Caco-2 (cell line): ENCODE measurements around the gene UBE2F. TPM values are rescaled to one million over a fixed set of nuclear protein-coding genes. Genes with fewer than 3 reads are reported as not detected.
"Not testable (repeated sequence)": the region's sequence is repeated elsewhere in the genome, so short reads cannot be mapped to it uniquely, and the experiment has no call there.

ENCODE experiments used
- BruUV-seq: library from RNA; stranded (reverse); fragments of 400-500 nt; replicated peaks from 2 replicates; lab custom pipeline; 2021; lab: Mats Ljungman, UMichigan
- CTCF ChIA-PET: fragments of 300-600 bp; sonication (Branson Sonifier 250); formaldehyde crosslinking; loops from one replicate; lab custom pipeline; 2022; ENCODE audit warnings: antibody characterized with exemption; lab: Charles Lee
- POLR2A ChIA-PET: fragments of 300-600 bp; sonication (Branson Sonifier 250); formaldehyde crosslinking; loops from one replicate; lab custom pipeline; 2022; ENCODE audit warnings: antibody characterized with exemption; lab: Charles Lee
- DNase-seq, 2 experiments: peaks; one replicate each; pipeline versions ENCODE4 v3.0.0 to v3.0.0-alpha.2; 2020 to 2022
- H3K27me3 ChIP-seq: replicated peaks from 2 replicates; pipeline ENCODE4 v1.6.0; 2011; ENCODE audit warnings: low read length; ENCODE audit not compliant: control insufficient read depth, insufficient read depth
- H3K36me3 ChIP-seq: 2 replicates; pipeline ENCODE4 v1.5.1; 2011; ENCODE audit warnings: low read length; ENCODE audit not compliant: control insufficient read depth, insufficient read depth
- H3K4me1 ChIP-seq: fragments of 250-450 bp; sonication (Bioruptor Pico); 2 replicates; pipeline ENCODE4 v1.5.1; 2020; ENCODE audit warnings: mild to moderate bottlenecking
- H3K4me3 ChIP-seq: 2 replicates; pipeline ENCODE4 v1.5.1; 2011; ENCODE audit warnings: low read depth, mild to moderate bottlenecking, control low read depth, low read length
- H3K9me3 ChIP-seq: fragments of 250-450 bp; sonication (Bioruptor Pico); 2 replicates; pipeline ENCODE4 v1.5.1; 2020; ENCODE audit warnings: mild to moderate bottlenecking, moderate library complexity
- H3K27ac Mint-ChIP-seq: one replicate; pipeline ENCODE4 v1.8.0; 2022; ENCODE audit warnings: mixed read lengths; ENCODE audit not compliant: unreplicated experiment
- H3K27me3 Mint-ChIP-seq: one replicate; pipeline ENCODE4 v1.8.0; 2022; ENCODE audit warnings: mixed read lengths; ENCODE audit not compliant: insufficient read depth, unreplicated experiment
- H3K36me3 Mint-ChIP-seq: one replicate; pipeline ENCODE4 v1.8.0; 2022; ENCODE audit warnings: mild to moderate bottlenecking, mixed read lengths; ENCODE audit not compliant: insufficient read depth, unreplicated experiment
- H3K4me1 Mint-ChIP-seq: one replicate; pipeline ENCODE4 v1.8.0; 2022; ENCODE audit warnings: low read depth, mixed read lengths; ENCODE audit not compliant: unreplicated experiment
- H3K4me3 Mint-ChIP-seq: one replicate; pipeline ENCODE4 v1.8.0; 2022; ENCODE audit warnings: mild to moderate bottlenecking, moderate library complexity, mixed read lengths; ENCODE audit not compliant: unreplicated experiment
- H3K9me3 Mint-ChIP-seq: one replicate; pipeline ENCODE4 v1.8.0; 2022; ENCODE audit warnings: mixed read lengths; ENCODE audit not compliant: unreplicated experiment
- CTCF ChIP-seq, 2 experiments: fragments of 200-600 bp in 1 of 2; IDR thresholded peaks; 1 replicate in 1 of 2; 2 replicates in 1 of 2; pipeline versions ENCODE4 v1.5.1 to v1.8.0; 2011 to 2022; ENCODE audit warnings: antibody characterized with exemption in 1 of 2, control low read depth in 1 of 2, inconsistent platforms in 1 of 2, low read depth in 1 of 2, low read length in 1 of 2, mild to moderate bottlenecking in 1 of 2, moderate library complexity in 1 of 2; ENCODE audit not compliant: insufficient read depth in 1 of 2, severe bottlenecking in 1 of 2, unreplicated experiment in 1 of 2
- intact Hi-C: fragments of 100-400 bp; cut with micrococcal nuclease; formaldehyde crosslinking; loops from one replicate; pipeline ENCODE4 v1.10.0; 2022; ENCODE audit not compliant: unreplicated experiment
- total RNA-seq: library from RNA; stranded (reverse); gene quantifications from 2 replicates; pipeline ENCODE4 v1.2.3, GENCODE V29; 2022

Gene UBE2F
- total RNA-seq, 1 experiment from 2014 or later = 38.9 TPM

- POLR2A ChIA-PET = no interaction called here
Measured at GRCh38 chr2:237962432-237963084, 4.3 kb upstream of the UBE2F start.

GRCh38 chr2:237963490-237963991 is 3.3 kb upstream of the UBE2F start:
- H3K4me3 ChIP-seq, CTCF ChIA-PET, DNase-seq, H3K36me3 ChIP-seq, POLR2A ChIA-PET, H3K27me3 Mint-ChIP-seq, H3K9me3 Mint-ChIP-seq, H3K27ac Mint-ChIP-seq, H3K9me3 ChIP-seq, H3K4me3 Mint-ChIP-seq, H3K27me3 ChIP-seq, BruUV-seq, H3K4me1 Mint-ChIP-seq, H3K4me1 ChIP-seq, H3K36me3 Mint-ChIP-seq, intact Hi-C loops: not testable (repeated sequence)

More at GRCh38 chr2:237962432-237963084, 4.3 kb upstream of the UBE2F start:
- Mint-ChIP-seq H3K4me1 (peaks cover under 1% of the 10 kb centered on the region), H3K36me3 (no peaks in the 10 kb centered on the region), H3K4me3 (no peak overlapping the region), H3K9me3 (no peaks in the 10 kb centered on the region), H3K27me3 (no peaks in the 10 kb centered on the region), H3K27ac (no peak overlapping the region)
- CTCF ChIA-PET = no interaction called here
- H3K27me3 ChIP-seq = no peaks in the 10 kb centered on the region
- H3K4me1 ChIP-seq = no peaks in the 10 kb centered on the region
- no peak for TF ChIP-seq CTCF (IDR thresholded peaks at IDR 0.05; ENCODE audit: insufficient read depth in 1 of 2, low read depth in 1 of 2, low read length in 1 of 2, severe bottlenecking in 1 of 2, unreplicated experiment in 1 of 2)
- no peaks in the 10 kb centered on the region for H3K9me3 ChIP-seq
- no peaks in the 10 kb centered on the region for H3K36me3 ChIP-seq
- intact Hi-C loops = no loop called here
- no peak overlapping the region for H3K4me3 ChIP-seq
- no peak for DNase-seq
- no TSS peak for BruUV-seq

- Mint-ChIP-seq H3K9me3 (no peaks in the 10 kb centered on the region), H3K4me3 (no peak overlapping the region), H3K4me1 (peaks cover 9% of the 10 kb centered on the region), H3K27me3 (no peaks in the 10 kb centered on the region), H3K36me3 (no peaks in the 10 kb centered on the region), H3K27ac (no peak overlapping the region)
- no TSS peak for BruUV-seq
- H3K4me1 ChIP-seq = no peaks in the 10 kb centered on the region
- DNase-seq = no peak
- H3K27me3 ChIP-seq = no peaks in the 10 kb centered on the region
- no peak for TF ChIP-seq CTCF (IDR thresholded peaks at IDR 0.05; ENCODE audit: insufficient read depth in 1 of 2, low read depth in 1 of 2, low read length in 1 of 2, severe bottlenecking in 1 of 2, unreplicated experiment in 1 of 2)
- no peak overlapping the region for H3K4me3 ChIP-seq
- no peaks in the 10 kb centered on the region for H3K36me3 ChIP-seq
- CTCF ChIA-PET = no interaction called here
- intact Hi-C loops = no loop called here
- POLR2A ChIA-PET = no interaction called here
- no peaks in the 10 kb centered on the region for H3K9me3 ChIP-seq
Measured at GRCh38 chr2:237964194-237964577, 2.6 kb upstream of the UBE2F start.
